HL-60 (cell line): ENCODE data around the gene ELAVL4.

Source experiments
- DNase-seq, 2 experiments: peaks; one replicate each; pipeline ENCODE4 v3.0.0-alpha.2; 2010 to 2020; ENCODE audit warnings: low read depth in 1 of 2, low spot score in 1 of 2
- H3K27ac ChIP-seq: fragments of 250-450 bp; sonication (Bioruptor Pico); replicated peaks from 2 replicates; pipeline ENCODE4 v1.5.1; 2020; ENCODE audit warnings: mild to moderate bottlenecking, moderate library complexity
- H3K27me3 ChIP-seq: fragments of 250-450 bp; sonication (Bioruptor Pico); 2 replicates; pipeline ENCODE4 v1.5.1; 2021; ENCODE audit warnings: mild to moderate bottlenecking, moderate library complexity; ENCODE audit not compliant: insufficient read depth, poor library complexity, severe bottlenecking
- H3K4me3 ChIP-seq: replicated peaks from 2 replicates; pipeline ENCODE4 v1.5.1; 2011; ENCODE audit warnings: mild to moderate bottlenecking, control low read depth, low read length; ENCODE audit not compliant: insufficient read depth
- CTCF ChIP-seq: IDR thresholded peaks from one replicate; pipeline ENCODE4 v1.5.1; 2011; ENCODE audit warnings: low read length, control low read depth, inconsistent platforms; ENCODE audit not compliant: insufficient read depth
- GABPA ChIP-seq: IDR thresholded peaks from 2 replicates; pipeline ENCODE4 v1.6.1; 2012; ENCODE audit warnings: low read depth
- POLR2AphosphoS5 ChIP-seq: IDR thresholded peaks from 2 replicates; pipeline ENCODE4 v1.6.1; 2012; ENCODE audit warnings: low read depth
- REST ChIP-seq: IDR thresholded peaks from 2 replicates; pipeline ENCODE4 v1.6.1; 2012; ENCODE audit warnings: low read depth; ENCODE audit not compliant: insufficient replicate concordance
- SPI1 ChIP-seq: IDR thresholded peaks from 2 replicates; pipeline ENCODE4 v1.6.1; 2012; ENCODE audit warnings: low read depth, mild to moderate bottlenecking, borderline replicate concordance

ELAVL4 gene

GRCh38 chr1:50195205-50195604 is 86.5 kb downstream of the ELAVL4 start:
- Histone ChIP-seq H3K27ac (no peak overlapping the region), H3K27me3 (peaks cover 2% of the 10 kb centered on the region), H3K4me3 (no peak overlapping the region)
- TF ChIP-seq SPI1 (no peak), GABPA (no peak), POLR2AphosphoS5 (no peak), CTCF (no peak), REST (no peak)
- DNase-seq: no peak

GRCh38 chr1:50196081-50196480 is 87.4 kb downstream of the ELAVL4 start:
- H3K27ac ChIP-seq: no peak overlapping the region
- TF ChIP-seq REST: no peak
- TF ChIP-seq SPI1: no peak
- TF ChIP-seq POLR2AphosphoS5: no peak
- no peak for TF ChIP-seq CTCF
- TF ChIP-seq GABPA: no peak
- DNase-seq: no peak
- no peak overlapping the region for H3K4me3 ChIP-seq
- peaks cover 2% of the 10 kb centered on the region for H3K27me3 ChIP-seq

GRCh38 chr1:50197216-50197615 is 88.5 kb downstream of the ELAVL4 start:
- H3K27ac ChIP-seq: no peak overlapping the region
- DNase-seq: no peak
- no peak overlapping the region for H3K4me3 ChIP-seq
- TF ChIP-seq CTCF (no peak), GABPA (no peak), POLR2AphosphoS5 (no peak), REST (no peak), SPI1 (no peak)
- H3K27me3 ChIP-seq: peaks cover 2% of the 10 kb centered on the region
